WTC11 (cell line): Measurements from ENCODE around the gene IZUMO4. TPM values are rescaled to one million over a fixed set of nuclear protein-coding genes. Genes with fewer than 3 reads are reported as not detected.

ENCODE experiments used
- ATAC-seq: fragments of 200-7000 bp; cut with Tn5 transposase; 2 replicates; pipeline ENCODE4 v1.10.0; 2021; ENCODE audit warnings: mild to moderate bottlenecking, moderate library complexity
- CTCF ChIA-PET: fragments of 300-600 bp; sonication (Branson Sonifier 250); formaldehyde crosslinking; loops from one replicate; lab custom pipeline; 2021; ENCODE audit warnings: antibody characterized with exemption; lab: Charles Lee
- POLR2A ChIA-PET: fragments of 350-600 bp; sonication (Branson Sonifier 250); formaldehyde crosslinking; loops from one replicate; lab custom pipeline; 2021; ENCODE audit warnings: antibody characterized with exemption; lab: Charles Lee
- DNase-seq: peaks from one replicate; pipeline ENCODE4 v3.0.0; 2021; ENCODE audit warnings: low spot score
- H3K27ac Mint-ChIP-seq: 2 replicates; pipeline ENCODE4 v1.8.0; 2021; ENCODE audit warnings: mixed read lengths
- H3K27me3 Mint-ChIP-seq: 2 replicates; pipeline ENCODE4 v1.8.0; 2021; ENCODE audit warnings: low read depth, mild to moderate bottlenecking, moderate library complexity, mixed read lengths
- H3K36me3 Mint-ChIP-seq: 2 replicates; pipeline ENCODE4 v1.8.0; 2021; ENCODE audit warnings: mixed read lengths
- H3K4me1 Mint-ChIP-seq: 2 replicates; pipeline ENCODE4 v1.8.0; 2022; ENCODE audit warnings: mixed read lengths
- H3K4me3 Mint-ChIP-seq: 2 replicates; pipeline ENCODE4 v1.8.0; 2021; ENCODE audit warnings: mild to moderate bottlenecking, moderate library complexity, mixed read lengths
- H3K9me3 Mint-ChIP-seq: 2 replicates; pipeline ENCODE4 v1.8.0; 2021; ENCODE audit warnings: mixed read lengths
- ETV6 ChIP-seq: sonication (generic); formaldehyde crosslinking; IDR thresholded peaks from 2 replicates; pipeline ENCODE4 v1.8.1; 2022; ENCODE audit warnings: mild to moderate bottlenecking, missing genetic modification reagents
- GABPB1 ChIP-seq: sonication (generic); formaldehyde crosslinking; IDR thresholded peaks from 2 replicates; pipeline ENCODE4 v1.8.1; 2023; ENCODE audit warnings: mild to moderate bottlenecking, missing genetic modification reagents
- HMGA2 ChIP-seq: fragments of 250-450 bp; sonication (Bioruptor Pico); IDR thresholded peaks from 2 replicates; pipeline ENCODE4 v1.4.0; 2021; ENCODE audit warnings: mild to moderate bottlenecking, moderate library complexity
- IRF2 ChIP-seq: sonication (generic); formaldehyde crosslinking; IDR thresholded peaks from 2 replicates; pipeline ENCODE4 v1.8.0; 2022; ENCODE audit warnings: low read depth, missing genetic modification reagents, borderline replicate concordance
- KAT7 ChIP-seq: sonication (generic); formaldehyde crosslinking; IDR thresholded peaks from 2 replicates; pipeline ENCODE4 v1.8.1; 2023; ENCODE audit warnings: missing genetic modification reagents, mild to moderate bottlenecking, borderline replicate concordance
- NR1H2 ChIP-seq: sonication (generic); formaldehyde crosslinking; IDR thresholded peaks from 2 replicates; pipeline ENCODE4 v1.9.0; 2021; ENCODE audit warnings: mild to moderate bottlenecking, moderate library complexity, missing genetic modification reagents
- NR2C2 ChIP-seq: sonication (generic); formaldehyde crosslinking; IDR thresholded peaks from 2 replicates; pipeline ENCODE4 v1.8.0; 2022; ENCODE audit warnings: mild to moderate bottlenecking, missing genetic modification reagents
- PRRX2 ChIP-seq: fragments of 250-450 bp; sonication (Bioruptor Pico); IDR thresholded peaks from 2 replicates; pipeline ENCODE4 v1.8.0; 2021; ENCODE audit warnings: mild to moderate bottlenecking
- RORB ChIP-seq: fragments of 250-450 bp; sonication (Bioruptor Pico); IDR thresholded peaks from 2 replicates; pipeline ENCODE4 v1.9.0; 2021; ENCODE audit warnings: mild to moderate bottlenecking
- TCF7 ChIP-seq: sonication (generic); formaldehyde crosslinking; IDR thresholded peaks from 2 replicates; pipeline ENCODE4 v1.8.0; 2022; ENCODE audit warnings: mild to moderate bottlenecking, low read depth, missing genetic modification reagents, moderate library complexity
- TP53 ChIP-seq: sonication (generic); formaldehyde crosslinking; IDR thresholded peaks from 2 replicates; pipeline ENCODE4 v1.8.1; 2023; ENCODE audit warnings: mild to moderate bottlenecking, missing genetic modification reagents
- ZNF138 ChIP-seq: sonication (generic); formaldehyde crosslinking; conservative IDR thresholded peaks from 2 replicates; pipeline ENCODE4 v1.8.1; 2022; ENCODE audit warnings: mild to moderate bottlenecking, moderate library complexity, missing genetic modification reagents
- total RNA-seq: library from RNA; stranded (reverse); gene quantifications from 3 replicates; pipeline ENCODE4 v1.2.3, GENCODE V29; 2021
- TF ChIP-seq, protein P1 (sequence below): fragments of 200-600 bp; IDR thresholded peaks from 2 replicates; pipeline ENCODE4 v1.8.0; 2022; ENCODE audit warnings: antibody characterized with exemption
- TF ChIP-seq, protein P2 (sequence below): sonication (generic); formaldehyde crosslinking; IDR thresholded peaks from 2 replicates; pipeline ENCODE4 v1.8.0; 2023; ENCODE audit warnings: missing genetic modification reagents
- TF ChIP-seq, protein P3 (sequence below): sonication (generic); formaldehyde crosslinking; IDR thresholded peaks from 2 replicates; pipeline ENCODE4 v1.8.0; 2022; ENCODE audit warnings: mild to moderate bottlenecking, missing genetic modification reagents
- TF ChIP-seq, protein P4 (sequence below): sonication (generic); formaldehyde crosslinking; IDR thresholded peaks from 2 replicates; pipeline ENCODE4 v1.8.0; 2022; ENCODE audit warnings: missing genetic modification reagents
- TF ChIP-seq, protein P5 (sequence below): sonication (generic); formaldehyde crosslinking; IDR thresholded peaks from 2 replicates; pipeline ENCODE4 v1.8.1; 2022; ENCODE audit warnings: missing genetic modification reagents, borderline replicate concordance
- TF ChIP-seq, protein P6 (sequence below): sonication (generic); formaldehyde crosslinking; IDR thresholded peaks from 2 replicates; pipeline ENCODE4 v1.8.0; 2022; ENCODE audit warnings: mild to moderate bottlenecking, missing genetic modification reagents

IZUMO4 gene
- total RNA-seq, 1 experiment from 2014 or later, result 1.9 TPM

DNA sequence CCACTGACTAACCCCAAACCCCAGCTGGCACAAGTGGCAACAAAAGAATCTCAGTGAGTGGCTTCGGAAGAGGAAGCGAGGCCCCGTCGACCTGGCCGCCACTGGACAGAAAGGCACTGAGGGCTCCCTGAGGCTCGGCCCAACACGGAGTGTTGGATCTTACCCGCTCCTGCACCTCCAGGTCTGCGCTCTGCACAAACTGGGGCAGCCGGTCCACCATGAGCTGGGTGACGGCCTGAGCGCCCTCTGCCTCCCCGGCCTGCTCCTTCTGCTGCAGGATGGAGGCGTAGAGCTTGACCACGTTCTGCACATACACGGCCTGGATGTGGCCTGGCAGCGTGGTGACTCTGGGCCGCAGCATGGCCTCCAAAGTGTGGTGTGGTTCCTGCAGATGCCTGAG is 21.7 kb downstream of the IZUMO4 start (continued):
- TF ChIP-seq GABPB1 (CRISPR knock-in tag) (no peak), RORB (no peak), KAT7 (CRISPR knock-in tag) (no peak)
- TF ChIP-seq, protein P1, sequence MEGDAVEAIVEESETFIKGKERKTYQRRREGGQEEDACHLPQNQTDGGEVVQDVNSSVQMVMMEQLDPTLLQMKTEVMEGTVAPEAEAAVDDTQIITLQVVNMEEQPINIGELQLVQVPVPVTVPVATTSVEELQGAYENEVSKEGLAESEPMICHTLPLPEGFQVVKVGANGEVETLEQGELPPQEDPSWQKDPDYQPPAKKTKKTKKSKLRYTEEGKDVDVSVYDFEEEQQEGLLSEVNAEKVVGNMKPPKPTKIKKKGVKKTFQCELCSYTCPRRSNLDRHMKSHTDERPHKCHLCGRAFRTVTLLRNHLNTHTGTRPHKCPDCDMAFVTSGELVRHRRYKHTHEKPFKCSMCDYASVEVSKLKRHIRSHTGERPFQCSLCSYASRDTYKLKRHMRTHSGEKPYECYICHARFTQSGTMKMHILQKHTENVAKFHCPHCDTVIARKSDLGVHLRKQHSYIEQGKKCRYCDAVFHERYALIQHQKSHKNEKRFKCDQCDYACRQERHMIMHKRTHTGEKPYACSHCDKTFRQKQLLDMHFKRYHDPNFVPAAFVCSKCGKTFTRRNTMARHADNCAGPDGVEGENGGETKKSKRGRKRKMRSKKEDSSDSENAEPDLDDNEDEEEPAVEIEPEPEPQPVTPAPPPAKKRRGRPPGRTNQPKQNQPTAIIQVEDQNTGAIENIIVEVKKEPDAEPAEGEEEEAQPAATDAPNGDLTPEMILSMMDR, result no peak
- TF ChIP-seq, protein P2, sequence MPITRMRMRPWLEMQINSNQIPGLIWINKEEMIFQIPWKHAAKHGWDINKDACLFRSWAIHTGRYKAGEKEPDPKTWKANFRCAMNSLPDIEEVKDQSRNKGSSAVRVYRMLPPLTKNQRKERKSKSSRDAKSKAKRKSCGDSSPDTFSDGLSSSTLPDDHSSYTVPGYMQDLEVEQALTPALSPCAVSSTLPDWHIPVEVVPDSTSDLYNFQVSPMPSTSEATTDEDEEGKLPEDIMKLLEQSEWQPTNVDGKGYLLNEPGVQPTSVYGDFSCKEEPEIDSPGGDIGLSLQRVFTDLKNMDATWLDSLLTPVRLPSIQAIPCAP (CRISPR knock-in tag), result no peak

DNA sequence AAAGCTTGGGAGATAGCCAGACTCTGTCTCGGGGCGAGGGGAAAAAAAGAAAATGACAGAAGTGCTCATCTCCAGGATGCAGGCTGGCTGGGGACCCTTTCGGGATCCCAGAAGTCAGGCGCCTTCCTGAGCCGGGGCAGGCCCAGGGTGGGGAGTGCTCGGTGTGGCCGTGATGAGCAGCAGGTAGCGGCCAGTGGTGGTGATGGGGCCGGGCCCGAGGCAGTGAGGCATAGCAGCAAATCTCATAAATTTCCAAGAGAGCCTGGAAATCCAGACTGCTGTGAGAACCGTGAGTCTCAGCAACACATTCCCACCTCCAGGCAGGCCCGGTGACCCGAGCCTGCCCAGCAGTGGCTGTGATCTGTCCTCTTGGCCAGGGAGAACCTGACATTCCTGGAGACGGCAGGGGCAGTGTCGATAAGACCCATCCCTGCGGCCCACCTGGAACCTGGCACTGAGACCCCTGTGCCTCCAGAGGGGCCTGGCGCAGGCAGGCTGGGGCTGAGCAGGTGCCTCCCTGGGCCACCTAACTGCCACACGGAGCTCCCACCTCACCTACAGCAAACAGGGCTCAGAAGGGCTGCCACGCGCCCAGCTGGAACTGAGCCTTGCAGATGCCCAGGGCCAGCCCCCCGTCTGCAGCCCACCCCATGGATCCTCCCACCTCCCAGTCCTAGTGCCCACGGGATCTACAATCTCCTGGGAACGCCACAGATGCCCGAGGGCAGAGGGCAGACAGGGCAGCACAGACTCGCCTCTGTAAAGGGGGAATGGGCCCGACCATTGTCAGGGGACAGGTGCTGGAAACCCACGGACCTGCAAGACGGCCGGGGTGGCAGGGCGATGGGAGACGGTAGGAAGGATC is 23.4 kb downstream of the IZUMO4 start:
- POLR2A ChIA-PET, result interaction anchor here (0.6 kb wide), 1 partner anchor 111 kb away, joined by 3 read pairs; no protein-coding TSS in a partner anchor
- DNase-seq (no peak), ATAC-seq (no peak)
- Mint-ChIP-seq H3K4me1 (no peaks in the 10 kb centered on the region), H3K27ac (no peak overlapping the region), H3K36me3 (peaks cover 53% of the 10 kb centered on the region), H3K27me3 (no peaks in the 10 kb centered on the region), H3K4me3 (no peak overlapping the region), H3K9me3 (no peaks in the 10 kb centered on the region)
- TF ChIP-seq IRF2 (CRISPR knock-in tag), result no peak
- no peak for TF ChIP-seq NR2C2 (CRISPR knock-in tag)
- no peak for TF ChIP-seq PRRX2 (CRISPR knock-in tag)
- TF ChIP-seq NR1H2 (CRISPR knock-in tag), result no peak
- TF ChIP-seq TCF7 (CRISPR knock-in tag), result no peak
- TF ChIP-seq, protein P3, sequence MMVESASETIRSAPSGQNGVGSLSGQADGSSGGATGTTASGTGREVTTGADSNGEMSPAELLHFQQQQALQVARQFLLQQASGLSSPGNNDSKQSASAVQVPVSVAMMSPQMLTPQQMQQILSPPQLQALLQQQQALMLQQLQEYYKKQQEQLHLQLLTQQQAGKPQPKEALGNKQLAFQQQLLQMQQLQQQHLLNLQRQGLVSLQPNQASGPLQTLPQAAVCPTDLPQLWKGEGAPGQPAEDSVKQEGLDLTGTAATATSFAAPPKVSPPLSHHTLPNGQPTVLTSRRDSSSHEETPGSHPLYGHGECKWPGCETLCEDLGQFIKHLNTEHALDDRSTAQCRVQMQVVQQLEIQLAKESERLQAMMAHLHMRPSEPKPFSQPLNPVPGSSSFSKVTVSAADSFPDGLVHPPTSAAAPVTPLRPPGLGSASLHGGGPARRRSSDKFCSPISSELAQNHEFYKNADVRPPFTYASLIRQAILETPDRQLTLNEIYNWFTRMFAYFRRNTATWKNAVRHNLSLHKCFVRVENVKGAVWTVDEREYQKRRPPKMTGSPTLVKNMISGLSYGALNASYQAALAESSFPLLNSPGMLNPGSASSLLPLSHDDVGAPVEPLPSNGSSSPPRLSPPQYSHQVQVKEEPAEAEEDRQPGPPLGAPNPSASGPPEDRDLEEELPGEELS (CRISPR knock-in tag), result no peak
- TF ChIP-seq, protein P1, result no peak
- CTCF ChIA-PET, result interaction anchor here (0.6 to 0.7 kb wide), 2 partner anchors 21 to 101 kb away, joined by 3 to 6 read pairs; no protein-coding TSS in a partner anchor

DNA sequence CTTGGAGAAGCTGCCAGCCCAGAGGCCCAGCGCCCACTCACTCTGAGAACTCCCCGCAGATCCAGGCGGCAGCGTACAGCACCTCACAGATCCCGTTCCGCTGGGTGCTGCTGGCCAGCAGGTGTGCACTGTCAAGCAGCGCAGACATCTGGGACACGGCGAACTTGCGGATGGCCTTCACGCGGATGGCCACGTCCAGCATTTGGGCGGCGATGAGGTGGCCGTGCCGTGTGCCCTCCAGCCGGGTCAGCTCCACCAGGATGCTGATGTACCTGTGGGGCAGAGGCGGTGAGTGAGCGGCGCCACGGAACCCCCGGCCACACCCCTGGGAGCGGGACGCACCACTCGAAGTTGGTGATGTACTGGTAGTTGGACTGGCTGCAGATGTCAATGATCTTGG is 24.1 kb downstream of the IZUMO4 start:
- Mint-ChIP-seq H3K4me1 (no peaks in the 10 kb centered on the region), H3K9me3 (no peaks in the 10 kb centered on the region), H3K4me3 (no peak overlapping the region), H3K27ac (no peak overlapping the region), H3K36me3 (peaks cover 53% of the 10 kb centered on the region), H3K27me3 (no peaks in the 10 kb centered on the region)
- no peak for DNase-seq
- ChIA-PET CTCF (interaction anchor here (0.6 kb wide), 1 partner anchor 102 kb away, joined by 3 read pairs; no protein-coding TSS in a partner anchor), POLR2A (no interaction called here)
- TF ChIP-seq, protein P4, sequence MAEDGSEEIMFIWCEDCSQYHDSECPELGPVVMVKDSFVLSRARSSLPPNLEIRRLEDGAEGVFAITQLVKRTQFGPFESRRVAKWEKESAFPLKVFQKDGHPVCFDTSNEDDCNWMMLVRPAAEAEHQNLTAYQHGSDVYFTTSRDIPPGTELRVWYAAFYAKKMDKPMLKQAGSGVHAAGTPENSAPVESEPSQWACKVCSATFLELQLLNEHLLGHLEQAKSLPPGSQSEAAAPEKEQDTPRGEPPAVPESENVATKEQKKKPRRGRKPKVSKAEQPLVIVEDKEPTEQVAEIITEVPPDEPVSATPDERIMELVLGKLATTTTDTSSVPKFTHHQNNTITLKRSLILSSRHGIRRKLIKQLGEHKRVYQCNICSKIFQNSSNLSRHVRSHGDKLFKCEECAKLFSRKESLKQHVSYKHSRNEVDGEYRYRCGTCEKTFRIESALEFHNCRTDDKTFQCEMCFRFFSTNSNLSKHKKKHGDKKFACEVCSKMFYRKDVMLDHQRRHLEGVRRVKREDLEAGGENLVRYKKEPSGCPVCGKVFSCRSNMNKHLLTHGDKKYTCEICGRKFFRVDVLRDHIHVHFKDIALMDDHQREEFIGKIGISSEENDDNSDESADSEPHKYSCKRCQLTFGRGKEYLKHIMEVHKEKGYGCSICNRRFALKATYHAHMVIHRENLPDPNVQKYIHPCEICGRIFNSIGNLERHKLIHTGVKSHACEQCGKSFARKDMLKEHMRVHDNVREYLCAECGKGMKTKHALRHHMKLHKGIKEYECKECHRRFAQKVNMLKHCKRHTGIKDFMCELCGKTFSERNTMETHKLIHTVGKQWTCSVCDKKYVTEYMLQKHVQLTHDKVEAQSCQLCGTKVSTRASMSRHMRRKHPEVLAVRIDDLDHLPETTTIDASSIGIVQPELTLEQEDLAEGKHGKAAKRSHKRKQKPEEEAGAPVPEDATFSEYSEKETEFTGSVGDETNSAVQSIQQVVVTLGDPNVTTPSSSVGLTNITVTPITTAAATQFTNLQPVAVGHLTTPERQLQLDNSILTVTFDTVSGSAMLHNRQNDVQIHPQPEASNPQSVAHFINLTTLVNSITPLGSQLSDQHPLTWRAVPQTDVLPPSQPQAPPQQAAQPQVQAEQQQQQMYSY (CRISPR knock-in tag), result no peak
- TF ChIP-seq, protein P5, sequence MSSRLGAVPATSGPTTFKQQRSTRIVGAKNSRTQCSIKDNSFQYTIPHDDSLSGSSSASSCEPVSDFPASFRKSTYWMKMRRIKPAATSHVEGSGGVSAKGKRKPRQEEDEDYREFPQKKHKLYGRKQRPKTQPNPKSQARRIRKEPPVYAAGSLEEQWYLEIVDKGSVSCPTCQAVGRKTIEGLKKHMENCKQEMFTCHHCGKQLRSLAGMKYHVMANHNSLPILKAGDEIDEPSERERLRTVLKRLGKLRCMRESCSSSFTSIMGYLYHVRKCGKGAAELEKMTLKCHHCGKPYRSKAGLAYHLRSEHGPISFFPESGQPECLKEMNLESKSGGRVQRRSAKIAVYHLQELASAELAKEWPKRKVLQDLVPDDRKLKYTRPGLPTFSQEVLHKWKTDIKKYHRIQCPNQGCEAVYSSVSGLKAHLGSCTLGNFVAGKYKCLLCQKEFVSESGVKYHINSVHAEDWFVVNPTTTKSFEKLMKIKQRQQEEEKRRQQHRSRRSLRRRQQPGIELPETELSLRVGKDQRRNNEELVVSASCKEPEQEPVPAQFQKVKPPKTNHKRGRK, result no peak
- TF ChIP-seq, protein P6, sequence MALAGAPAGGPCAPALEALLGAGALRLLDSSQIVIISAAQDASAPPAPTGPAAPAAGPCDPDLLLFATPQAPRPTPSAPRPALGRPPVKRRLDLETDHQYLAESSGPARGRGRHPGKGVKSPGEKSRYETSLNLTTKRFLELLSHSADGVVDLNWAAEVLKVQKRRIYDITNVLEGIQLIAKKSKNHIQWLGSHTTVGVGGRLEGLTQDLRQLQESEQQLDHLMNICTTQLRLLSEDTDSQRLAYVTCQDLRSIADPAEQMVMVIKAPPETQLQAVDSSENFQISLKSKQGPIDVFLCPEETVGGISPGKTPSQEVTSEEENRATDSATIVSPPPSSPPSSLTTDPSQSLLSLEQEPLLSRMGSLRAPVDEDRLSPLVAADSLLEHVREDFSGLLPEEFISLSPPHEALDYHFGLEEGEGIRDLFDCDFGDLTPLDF (CRISPR knock-in tag), result no peak
- TF ChIP-seq ZNF138, result no peak
- TF ChIP-seq ETV6 (CRISPR knock-in tag), result no peak
- no peak for TF ChIP-seq HMGA2
- no peak for TF ChIP-seq TP53 (CRISPR knock-in tag)
- ATAC-seq, result no peak
